IgD-negative memory B cell (primary cell): ENCODE data around the gene TAP2. TPM values are rescaled to one million over a fixed set of nuclear protein-coding genes. Genes with fewer than 3 reads are reported as not detected.

ENCODE experiments used
- H3K27ac Mint-ChIP-seq, 3 donors: one replicate each; pipeline ENCODE4 v1.8.0; 2020 to 2022; ENCODE audit warnings: mild to moderate bottlenecking in 3 of 3, mixed read lengths in 3 of 3, moderate library complexity in 1 of 3
- H3K27me3 Mint-ChIP-seq: one replicate; pipeline ENCODE4 v1.8.0; 2021; ENCODE audit warnings: mixed read lengths
- H3K36me3 Mint-ChIP-seq: one replicate; pipeline ENCODE4 v1.8.0; 2020; ENCODE audit warnings: mild to moderate bottlenecking, mixed read lengths
- H3K4me1 Mint-ChIP-seq, 3 donors: one replicate each; pipeline ENCODE4 v1.8.0; 2020 to 2022; ENCODE audit warnings: mixed read lengths in 3 of 3, mild to moderate bottlenecking in 1 of 3
- H3K4me3 Mint-ChIP-seq, 4 donors: one replicate each; pipeline ENCODE4 v1.8.0; 2020 to 2022; ENCODE audit warnings: mild to moderate bottlenecking in 4 of 4, mixed read lengths in 4 of 4, moderate library complexity in 3 of 4
- H3K9me3 Mint-ChIP-seq, 3 donors: one replicate each; pipeline ENCODE4 v1.8.0; 2020 to 2021; ENCODE audit warnings: mixed read lengths in 3 of 3, mild to moderate bottlenecking in 1 of 3
- polyA plus RNA-seq: library from polyadenylated mRNA; unstranded; fragments of 300-500 nt; fragmentation: Illumina TruSeq; gene quantifications from one replicate; pipeline ENCODE4 v1.2.3, GENCODE V29; 2021

The TAP2 gene
- polyA plus RNA-seq, 1 donor from 2014 or later = 26.8 TPM

DNA sequence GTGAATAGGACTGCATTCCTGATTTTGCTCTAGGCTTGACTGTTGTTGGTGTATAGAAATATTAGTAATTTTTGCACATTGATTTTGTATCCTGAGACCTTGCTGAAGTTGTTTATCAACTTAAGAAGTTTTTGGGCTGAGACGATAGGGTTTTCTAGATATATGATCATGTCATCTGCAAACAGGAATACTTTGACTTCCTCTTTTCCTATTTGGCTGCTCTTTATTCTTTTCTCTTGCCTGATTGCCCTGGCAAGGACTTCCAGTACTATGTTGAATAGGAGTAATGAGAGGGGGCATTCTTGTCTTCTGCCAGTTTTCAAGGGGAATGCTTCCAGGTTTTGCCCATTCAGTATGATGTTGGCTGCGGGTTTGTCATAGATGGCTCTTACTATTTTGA, 35.1 kb downstream of the TAP2 start:
- peaks cover 1% of the 10 kb centered on the region for H3K27me3 Mint-ChIP-seq
- peaks cover 3 to 34% (median 17%) of the 10 kb centered on the region in 3 donors for H3K9me3 Mint-ChIP-seq
- H3K4me3 Mint-ChIP-seq = no peak overlapping the region
- no peak overlapping the region for H3K27ac Mint-ChIP-seq
- H3K36me3 Mint-ChIP-seq = peaks cover 5% of the 10 kb centered on the region
- H3K4me1 Mint-ChIP-seq = peaks cover 1 to 20% (median 7%) of the 10 kb centered on the region in 3 donors

DNA sequence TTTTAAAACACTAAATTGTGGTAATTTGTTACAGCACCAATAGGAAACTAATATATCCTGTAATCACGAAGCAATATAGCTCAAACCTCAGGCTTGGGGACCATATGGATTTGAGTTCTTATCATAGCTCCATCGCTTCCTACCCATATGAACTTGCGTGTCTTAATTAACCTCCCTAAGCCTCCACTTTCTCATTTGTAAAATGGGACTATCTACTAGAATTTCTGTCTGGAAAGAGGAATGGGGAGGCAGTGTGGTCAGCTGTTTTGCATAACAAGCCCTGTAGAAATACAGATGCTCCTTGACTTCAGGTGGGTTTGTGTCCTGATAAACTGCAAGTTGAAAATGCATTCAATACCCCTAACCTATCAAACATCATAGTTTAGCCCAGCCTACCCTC, 38.8 kb downstream of the TAP2 start:
- H3K27me3 Mint-ChIP-seq = no peaks in the 10 kb centered on the region
- H3K4me3 Mint-ChIP-seq = no peak overlapping the region
- H3K4me1 Mint-ChIP-seq = peaks cover 15 to 35% (median 21%) of the 10 kb centered on the region in 3 donors
- no peak overlapping the region for H3K27ac Mint-ChIP-seq
- H3K9me3 Mint-ChIP-seq = peaks cover 3 to 32% (median 20%) of the 10 kb centered on the region in 3 donors
- peaks cover 2% of the 10 kb centered on the region for H3K36me3 Mint-ChIP-seq

DNA sequence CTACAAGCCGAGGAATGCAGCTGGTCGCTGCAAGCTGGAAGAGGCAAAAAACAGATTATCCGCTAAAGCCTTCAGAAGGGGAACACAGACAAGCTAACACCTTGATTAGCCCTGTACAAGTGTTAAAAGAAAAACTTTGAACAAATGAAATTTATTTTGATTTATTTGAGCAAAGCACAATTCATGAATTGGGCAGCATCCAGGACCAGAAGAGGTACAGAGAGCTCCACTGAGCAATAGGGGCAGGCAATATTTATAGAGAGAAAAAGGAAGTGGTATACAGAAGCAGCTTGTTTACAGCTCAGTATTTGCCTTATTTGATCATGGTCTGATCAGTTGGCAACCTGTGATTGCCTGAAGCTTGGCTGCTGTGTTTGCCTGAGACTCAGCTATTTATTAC, 39.4 kb downstream of the TAP2 start:
- H3K27ac Mint-ChIP-seq = no peak overlapping the region
- H3K9me3 Mint-ChIP-seq = peaks cover 3 to 29% (median 18%) of the 10 kb centered on the region in 3 donors
- H3K27me3 Mint-ChIP-seq = peaks cover 1% of the 10 kb centered on the region
- no peak overlapping the region for H3K4me3 Mint-ChIP-seq
- H3K4me1 Mint-ChIP-seq = peaks cover 21 to 40% (median 27%) of the 10 kb centered on the region in 3 donors
- H3K36me3 Mint-ChIP-seq = peaks cover 2% of the 10 kb centered on the region

DNA sequence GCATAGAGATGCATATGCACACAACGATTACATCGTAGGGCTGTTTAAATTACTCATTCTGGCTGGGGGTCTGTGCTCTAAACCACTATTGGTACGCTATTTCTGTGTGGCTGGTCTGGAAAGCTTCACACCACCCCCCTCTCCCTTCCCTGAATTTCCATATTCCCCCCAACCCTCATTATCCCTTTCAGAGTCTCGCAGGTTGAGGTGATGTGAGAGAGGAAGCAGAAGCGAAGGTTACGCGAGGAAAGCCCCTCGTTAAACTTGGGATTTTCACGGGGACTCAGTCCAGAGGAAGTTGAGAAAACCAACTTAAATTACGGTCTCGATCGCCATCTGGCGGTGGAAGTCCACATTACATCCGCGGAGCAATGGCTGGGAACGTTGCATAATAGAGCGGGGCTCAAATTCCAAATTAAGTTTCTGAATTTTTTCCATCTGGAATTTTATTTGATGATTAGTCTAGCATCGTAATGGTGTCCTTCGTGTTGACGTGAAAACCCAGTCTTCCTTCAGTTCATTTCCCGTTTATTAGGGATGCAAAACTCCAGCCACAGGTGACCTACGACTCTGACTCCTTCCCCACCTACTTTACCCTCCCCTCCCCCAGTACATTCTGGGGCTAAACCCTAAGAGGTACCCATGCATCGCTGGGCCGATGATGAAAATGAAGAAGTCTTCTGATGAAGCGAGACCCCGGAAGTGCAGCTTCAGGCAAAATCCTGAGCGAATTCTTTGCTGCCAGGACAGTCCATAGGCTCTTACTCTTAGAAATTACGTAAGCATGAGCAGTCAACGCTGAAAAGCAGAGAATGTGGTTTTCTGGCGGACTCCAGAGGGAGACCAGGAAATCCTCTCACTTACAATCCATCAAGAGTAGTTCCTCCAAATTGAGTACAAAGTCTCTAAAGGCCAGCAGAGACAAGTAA, 41.4 kb downstream of the TAP2 start:
- H3K9me3 Mint-ChIP-seq = peaks cover 3 to 23% (median 12%) of the 10 kb centered on the region in 3 donors
- peaks cover 1% of the 10 kb centered on the region for H3K27me3 Mint-ChIP-seq
- peaks cover 24 to 35% (median 32%) of the 10 kb centered on the region in 3 donors for H3K4me1 Mint-ChIP-seq
- peak overlapping the region; percentile 59 to 75 (median 65) for H3K27ac Mint-ChIP-seq
- H3K36me3 Mint-ChIP-seq = peaks cover 2% of the 10 kb centered on the region
- peak overlapping the region; percentile 46 to 95 (median 83) for H3K4me3 Mint-ChIP-seq

DNA sequence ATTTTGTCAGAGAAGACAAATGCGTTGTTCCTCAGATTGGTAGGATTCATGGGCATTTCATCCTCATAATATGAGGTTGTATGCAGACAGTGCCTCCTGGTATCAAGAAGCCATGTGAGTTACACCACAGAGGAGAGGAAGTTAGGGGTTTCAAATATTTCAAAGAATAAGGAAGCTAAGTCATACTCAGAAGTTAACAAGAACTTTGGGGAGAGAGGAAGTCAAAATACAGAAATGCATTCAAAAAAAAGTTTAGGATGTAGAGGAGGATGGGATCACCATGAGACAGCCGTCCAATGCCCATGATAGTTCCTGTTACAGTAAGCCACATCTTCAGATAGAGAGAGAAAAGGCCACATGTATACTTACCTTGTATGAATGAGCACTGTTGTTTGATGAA, 44.0 kb downstream of the TAP2 start:
- Mint-ChIP-seq H3K27me3 (peaks cover 4% of the 10 kb centered on the region), H3K4me1 (peaks cover 25 to 35% (median 32%) of the 10 kb centered on the region in 3 donors), H3K27ac (no peak overlapping the region), H3K9me3 (peaks cover 0 to 14% (median 9%) of the 10 kb centered on the region in 3 donors), H3K36me3 (no peaks in the 10 kb centered on the region), H3K4me3 (peak overlapping the region in 1 of 4 donors; percentile 4)

DNA sequence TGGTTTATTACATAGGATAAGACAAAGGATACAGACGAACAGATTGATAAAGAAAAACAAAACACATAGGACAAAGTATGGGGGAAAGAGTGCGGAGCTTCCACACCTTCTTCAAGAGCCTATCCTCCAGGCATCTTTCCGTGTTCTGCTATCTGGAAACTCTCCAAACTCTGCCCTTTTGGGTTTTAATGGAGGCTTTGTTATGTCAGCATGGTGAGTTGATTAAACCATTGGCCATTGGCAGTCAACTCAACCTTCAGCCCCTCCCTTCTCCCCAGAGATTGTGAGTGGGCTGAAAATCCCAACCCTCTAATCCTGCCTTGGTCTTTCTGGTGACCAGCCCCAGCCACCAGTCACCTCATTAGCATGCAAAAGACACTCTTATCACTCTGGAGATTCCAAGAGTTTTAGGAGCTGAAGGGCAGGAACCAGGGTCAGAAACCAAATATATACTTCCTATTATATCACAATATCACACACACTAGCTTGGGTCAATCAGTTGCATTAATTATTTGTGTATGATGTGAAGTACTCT, 45.6 kb downstream of the TAP2 start:
- Mint-ChIP-seq H3K4me3 (no peak overlapping the region), H3K27ac (no peak overlapping the region), H3K27me3 (peaks cover 4% of the 10 kb centered on the region), H3K36me3 (no peaks in the 10 kb centered on the region), H3K4me1 (peaks cover 24 to 31% (median 28%) of the 10 kb centered on the region in 3 donors), H3K9me3 (peaks cover 0 to 2% (median 0%) of the 10 kb centered on the region in 3 donors)

DNA sequence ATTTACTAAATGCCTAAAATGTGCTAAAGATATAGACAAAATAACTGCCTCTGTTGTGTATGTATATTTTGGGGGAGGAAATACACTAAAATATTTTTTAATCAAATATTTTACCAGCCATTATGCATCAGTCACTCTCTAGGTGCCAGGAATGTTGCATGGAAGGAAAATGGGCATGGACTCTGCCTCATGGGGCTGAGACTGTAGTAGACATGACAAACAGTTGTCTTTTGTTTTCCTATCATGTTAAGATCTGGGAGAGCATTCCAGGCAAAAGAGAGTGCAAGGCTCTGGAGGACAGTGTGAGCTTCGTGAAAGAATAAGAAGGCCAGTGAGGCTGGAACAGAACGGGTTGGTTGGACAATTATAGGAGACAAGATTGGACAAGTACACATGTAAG, 48.2 kb downstream of the TAP2 start:
- Mint-ChIP-seq H3K27ac (no peak overlapping the region), H3K4me1 (peaks cover 12 to 20% (median 17%) of the 10 kb centered on the region in 3 donors), H3K9me3 (no peaks in the 10 kb centered on the region), H3K27me3 (peaks cover 4% of the 10 kb centered on the region), H3K36me3 (no peaks in the 10 kb centered on the region), H3K4me3 (no peak overlapping the region)

Other genes starting within 250 kb of the TAP2 start
- gene HLA-DRB1, start 248.9 kb downstream of the TAP2 start, polyA plus RNA-seq = 1,928 TPM
- 377 TPM for gene HLA-DQA1, start 201.3 kb downstream of the TAP2 start, polyA plus RNA-seq
- 155 TPM for gene HLA-DQB1, start 172.1 kb downstream of the TAP2 start, polyA plus RNA-seq
- 167 TPM for gene HLA-DQA2, start 97.3 kb downstream of the TAP2 start, polyA plus RNA-seq
- 121 TPM for gene HLA-DQB2, start 75.2 kb downstream of the TAP2 start, polyA plus RNA-seq
- 368 TPM for gene HLA-DOB, start 21.7 kb downstream of the TAP2 start, polyA plus RNA-seq
- gene PSMB8, start 5.3 kb upstream of the TAP2 start, polyA plus RNA-seq = 366 TPM
- 219 TPM for gene TAP1, start 15.0 kb upstream of the TAP2 start, polyA plus RNA-seq
- gene PSMB9, start 15.5 kb upstream of the TAP2 start, polyA plus RNA-seq = 695 TPM
- 771 TPM for gene HLA-DMB, start 102.3 kb upstream of the TAP2 start, polyA plus RNA-seq
- gene HLA-DMA, start 114.4 kb upstream of the TAP2 start, polyA plus RNA-seq = 946 TPM
- 110 TPM for gene BRD2, start 129.9 kb upstream of the TAP2 start, polyA plus RNA-seq
- 363 TPM for gene HLA-DOA, start 170.9 kb upstream of the TAP2 start, polyA plus RNA-seq
- gene HLA-DPA1, start 234.9 kb upstream of the TAP2 start, polyA plus RNA-seq = 2,568 TPM
- 2,247 TPM for gene HLA-DPB1, start 237.3 kb upstream of the TAP2 start, polyA plus RNA-seq